GM19193 (cell line): Measurements from ENCODE around the gene ARID1A.

Source experiments
- POLR2A ChIP-seq: IDR thresholded peaks from 4 replicates; pipeline ENCODE4 v1.6.1; 2011; ENCODE audit not compliant: insufficient read depth, insufficient read length; ENCODE audit errors: extremely low read depth

Gene ARID1A

DNA sequence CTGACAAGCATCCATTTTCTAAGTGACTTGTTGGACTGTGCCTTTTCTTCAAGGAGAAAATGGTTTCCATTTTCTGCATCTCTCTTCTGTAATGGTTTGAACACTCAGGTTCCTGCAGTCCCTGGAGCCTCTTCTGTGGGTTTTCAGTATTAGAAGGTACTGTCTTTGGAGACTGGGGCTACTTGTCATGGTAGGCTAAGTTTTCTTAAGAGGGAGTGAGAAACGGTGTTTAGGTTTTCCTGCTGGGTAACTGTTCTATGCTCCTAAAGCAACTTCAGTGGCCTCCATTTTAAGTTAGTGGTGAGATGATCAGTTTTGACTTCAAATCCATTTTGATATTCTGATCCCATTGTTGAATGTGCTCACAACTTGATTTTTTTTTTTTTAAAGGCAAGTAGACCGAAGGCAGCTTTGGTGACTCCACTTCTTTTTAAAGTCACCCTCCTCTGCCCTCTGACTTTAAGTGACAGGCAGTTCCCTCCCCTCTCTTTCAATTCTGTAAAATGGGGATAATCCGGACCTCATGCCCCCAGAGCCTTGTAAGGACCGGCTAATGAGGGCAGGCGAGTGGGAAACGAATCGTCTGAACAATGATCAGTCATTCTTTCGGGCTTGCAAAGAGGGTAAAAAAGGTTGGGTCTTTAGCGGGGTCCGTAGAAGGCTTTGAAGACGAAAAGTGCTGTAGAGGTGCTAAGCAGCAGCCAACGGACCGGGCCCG lies 1.0 kb upstream of the ARID1A start:
- TF ChIP-seq POLR2A: no peak

DNA sequence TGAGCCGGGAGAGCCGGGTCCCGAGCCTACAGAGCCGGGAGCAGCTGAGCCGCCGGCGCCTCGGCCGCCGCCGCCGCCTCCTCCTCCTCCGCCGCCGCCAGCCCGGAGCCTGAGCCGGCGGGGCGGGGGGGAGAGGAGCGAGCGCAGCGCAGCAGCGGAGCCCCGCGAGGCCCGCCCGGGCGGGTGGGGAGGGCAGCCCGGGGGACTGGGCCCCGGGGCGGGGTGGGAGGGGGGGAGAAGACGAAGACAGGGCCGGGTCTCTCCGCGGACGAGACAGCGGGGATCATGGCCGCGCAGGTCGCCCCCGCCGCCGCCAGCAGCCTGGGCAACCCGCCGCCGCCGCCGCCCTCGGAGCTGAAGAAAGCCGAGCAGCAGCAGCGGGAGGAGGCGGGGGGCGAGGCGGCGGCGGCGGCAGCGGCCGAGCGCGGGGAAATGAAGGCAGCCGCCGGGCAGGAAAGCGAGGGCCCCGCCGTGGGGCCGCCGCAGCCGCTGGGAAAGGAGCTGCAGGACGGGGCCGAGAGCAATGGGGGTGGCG lies 371 bp downstream of the ARID1A start:
- peak; percentile 2 for TF ChIP-seq POLR2A

DNA sequence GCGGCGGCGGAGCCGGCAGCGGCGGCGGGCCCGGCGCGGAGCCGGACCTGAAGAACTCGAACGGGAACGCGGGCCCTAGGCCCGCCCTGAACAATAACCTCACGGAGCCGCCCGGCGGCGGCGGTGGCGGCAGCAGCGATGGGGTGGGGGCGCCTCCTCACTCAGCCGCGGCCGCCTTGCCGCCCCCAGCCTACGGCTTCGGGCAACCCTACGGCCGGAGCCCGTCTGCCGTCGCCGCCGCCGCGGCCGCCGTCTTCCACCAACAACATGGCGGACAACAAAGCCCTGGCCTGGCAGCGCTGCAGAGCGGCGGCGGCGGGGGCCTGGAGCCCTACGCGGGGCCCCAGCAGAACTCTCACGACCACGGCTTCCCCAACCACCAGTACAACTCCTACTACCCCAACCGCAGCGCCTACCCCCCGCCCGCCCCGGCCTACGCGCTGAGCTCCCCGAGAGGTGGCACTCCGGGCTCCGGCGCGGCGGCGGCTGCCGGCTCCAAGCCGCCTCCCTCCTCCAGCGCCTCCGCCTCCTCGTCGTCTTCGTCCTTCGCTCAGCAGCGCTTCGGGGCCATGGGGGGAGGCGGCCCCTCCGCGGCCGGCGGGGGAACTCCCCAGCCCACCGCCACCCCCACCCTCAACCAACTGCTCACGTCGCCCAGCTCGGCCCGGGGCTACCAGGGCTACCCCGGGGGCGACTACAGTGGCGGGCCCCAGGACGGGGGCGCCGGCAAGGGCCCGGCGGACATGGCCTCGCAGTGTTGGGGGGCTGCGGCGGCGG lies 1.0 kb downstream of the ARID1A start:
- TF ChIP-seq POLR2A: peak; percentile 40

DNA sequence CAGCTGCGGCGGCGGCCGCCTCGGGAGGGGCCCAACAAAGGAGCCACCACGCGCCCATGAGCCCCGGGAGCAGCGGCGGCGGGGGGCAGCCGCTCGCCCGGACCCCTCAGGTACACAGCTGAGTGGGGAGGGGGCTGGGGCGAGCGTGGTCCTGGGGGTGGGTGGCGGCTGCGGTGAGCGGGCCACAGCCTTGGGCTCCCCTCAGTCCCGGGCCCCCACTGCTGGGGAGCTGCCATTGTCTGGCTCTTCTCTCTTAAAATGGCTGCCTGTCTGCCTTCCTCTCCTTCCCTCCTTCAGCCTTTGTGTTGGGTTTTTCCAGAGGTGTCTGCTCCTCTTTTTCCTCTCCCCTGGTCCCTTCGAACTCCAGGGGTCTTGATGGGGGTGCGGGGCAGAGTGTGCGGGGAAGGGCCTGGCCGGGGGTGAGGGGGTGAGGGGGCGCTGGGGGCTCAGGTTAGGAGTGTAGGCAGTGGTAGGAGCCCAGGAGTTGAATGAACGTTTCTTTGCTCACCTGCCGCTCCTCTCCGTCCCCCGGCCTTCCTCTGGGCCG lies 1.7 kb downstream of the ARID1A start:
- TF ChIP-seq POLR2A: peak; percentile 4

DNA sequence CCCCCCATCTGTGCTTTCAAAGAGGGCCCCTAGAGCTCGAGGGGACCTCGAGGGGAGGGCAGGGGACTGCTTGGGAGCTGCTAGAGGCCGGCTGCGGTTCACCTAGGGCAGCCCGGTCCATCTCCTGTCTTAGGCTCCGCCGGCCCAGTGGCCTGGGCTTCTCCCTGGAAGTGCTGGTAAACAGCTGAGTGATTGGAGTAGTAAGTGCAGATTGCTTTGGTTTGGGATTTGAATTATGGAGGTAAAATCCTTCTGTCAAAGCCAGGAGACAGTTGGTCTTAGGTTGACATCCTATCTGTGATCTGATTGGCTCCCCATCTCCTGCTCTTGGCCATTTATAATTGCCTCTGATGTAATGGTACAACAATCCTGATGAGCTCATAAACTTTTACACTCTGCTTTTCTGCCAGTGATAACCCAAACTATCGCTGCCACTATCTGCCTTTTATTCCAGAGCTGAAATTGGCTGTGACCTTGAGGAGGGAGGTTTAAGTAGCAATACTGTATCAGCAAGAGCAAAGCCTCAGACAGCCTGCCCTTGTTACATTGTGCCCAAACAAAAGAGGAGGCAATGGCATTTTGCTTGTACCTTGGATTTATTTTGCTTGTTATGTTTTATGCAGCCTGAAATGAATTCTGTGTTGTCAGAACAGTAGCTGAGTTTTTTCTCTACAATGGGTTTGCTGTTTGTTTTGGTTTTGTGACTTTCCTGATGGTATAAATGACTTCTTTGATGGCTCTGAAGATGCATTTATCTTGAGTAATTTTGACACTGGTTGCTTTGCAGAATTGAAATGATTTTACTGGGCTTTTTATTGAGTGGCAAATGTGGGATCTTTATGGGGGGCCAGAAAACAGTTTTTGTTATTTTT lies 2.4 kb downstream of the ARID1A start:
- peak; percentile 48 for TF ChIP-seq POLR2A

DNA sequence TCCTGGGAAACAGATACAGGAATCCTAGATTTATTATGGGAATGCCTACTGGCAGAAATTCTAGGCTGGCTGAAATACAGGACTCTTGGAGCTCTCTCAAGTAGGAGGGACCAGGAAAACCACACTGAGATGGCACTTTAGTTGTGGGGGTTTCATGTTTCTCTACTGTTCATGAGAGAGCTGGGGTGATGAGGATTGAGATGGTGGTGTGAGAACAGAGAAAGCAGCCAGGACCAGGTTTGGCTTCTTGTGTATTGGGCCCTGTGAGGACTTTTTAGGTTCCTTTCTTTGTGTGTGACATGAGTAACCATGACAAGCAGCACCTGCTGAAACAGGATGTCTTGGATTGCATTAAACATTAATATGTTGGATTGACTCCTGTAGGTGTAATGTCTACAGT lies 4.9 kb downstream of the ARID1A start:
- no peak for TF ChIP-seq POLR2A

DNA sequence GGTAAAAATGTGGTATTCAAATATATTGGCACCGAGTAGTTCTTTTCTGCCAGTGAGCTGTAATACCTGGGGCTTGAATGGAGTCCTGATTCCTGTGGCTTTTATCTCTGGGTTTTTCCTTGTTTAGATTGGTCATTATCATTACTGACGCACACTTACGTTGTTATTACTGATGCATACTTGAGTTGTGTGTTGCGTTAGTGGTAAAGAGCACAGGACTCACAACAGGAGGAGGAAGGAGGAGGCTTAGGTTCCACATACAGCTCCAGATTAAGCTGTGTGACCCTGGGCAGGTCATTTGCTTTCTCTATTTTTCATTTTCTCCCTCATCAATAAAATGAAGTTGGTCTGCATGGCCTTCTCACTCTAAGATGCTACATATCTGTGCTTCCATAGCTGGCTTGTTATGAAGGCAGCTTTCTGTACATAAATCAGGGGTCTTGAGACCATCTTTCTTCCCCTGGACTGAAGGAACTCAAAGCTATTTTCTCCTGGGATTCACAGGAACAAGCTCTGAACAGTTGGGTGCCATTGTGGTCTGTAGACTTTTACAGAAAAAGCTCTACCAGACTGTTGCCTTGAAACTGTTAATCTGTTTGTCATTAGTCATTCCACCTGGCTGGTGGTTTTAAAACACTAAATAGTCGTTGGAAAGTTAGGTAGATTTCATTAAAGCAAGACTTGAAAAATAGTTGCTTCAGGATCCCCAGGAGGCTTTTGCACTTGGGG lies 5.6 kb downstream of the ARID1A start:
- TF ChIP-seq POLR2A: no peak

DNA sequence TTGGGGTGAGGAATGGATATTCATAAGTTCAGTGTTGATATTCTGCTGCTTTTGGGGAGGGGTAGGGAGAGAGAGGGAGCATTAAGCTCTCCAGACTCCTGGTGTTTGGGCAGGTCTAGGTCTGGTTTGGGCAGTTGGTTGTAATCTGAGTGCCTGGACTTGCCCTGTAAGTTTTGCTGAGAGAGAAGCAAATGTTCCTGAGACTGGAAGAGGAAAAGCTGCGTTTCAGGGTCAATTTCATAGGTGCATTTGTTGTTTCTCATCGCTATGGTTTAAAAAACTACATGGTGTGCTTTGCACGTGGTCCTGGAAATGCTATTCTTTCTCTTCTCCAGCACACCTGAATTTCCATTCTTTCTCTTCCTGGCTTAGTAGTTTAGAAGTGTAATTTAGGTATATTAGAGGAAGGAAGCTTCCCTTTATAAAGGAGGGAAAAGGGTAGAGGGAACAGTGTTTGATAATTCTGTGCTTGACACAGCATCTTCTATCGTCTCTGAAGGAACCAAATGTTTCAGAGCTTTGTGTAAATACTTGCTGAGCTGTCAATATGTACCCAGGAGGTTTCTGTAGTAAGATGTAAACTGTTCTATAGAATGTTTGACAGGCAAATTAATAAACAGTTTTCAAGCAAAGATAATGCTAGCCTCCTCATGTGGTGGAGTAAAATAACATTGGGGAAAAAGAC lies 6.3 kb downstream of the ARID1A start:
- no peak for TF ChIP-seq POLR2A

DNA sequence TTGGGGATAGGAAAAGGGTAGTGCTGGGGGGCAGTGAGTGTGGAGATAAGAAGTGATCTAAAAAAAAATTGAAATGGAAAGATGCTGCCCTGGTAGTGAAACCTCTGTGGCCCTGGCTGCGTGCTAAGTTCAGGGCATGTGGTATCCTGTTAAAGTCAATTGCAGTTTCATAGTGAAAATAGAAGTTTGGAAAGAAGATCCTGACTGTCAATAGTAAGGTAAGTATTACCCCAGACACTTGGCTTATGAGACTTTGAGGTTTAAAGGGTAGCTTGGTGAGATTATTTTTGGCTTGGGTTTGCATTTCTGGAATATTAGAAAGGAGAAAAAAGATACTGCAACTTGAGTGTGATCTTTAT lies 6.8 kb downstream of the ARID1A start:
- no peak for TF ChIP-seq POLR2A

DNA sequence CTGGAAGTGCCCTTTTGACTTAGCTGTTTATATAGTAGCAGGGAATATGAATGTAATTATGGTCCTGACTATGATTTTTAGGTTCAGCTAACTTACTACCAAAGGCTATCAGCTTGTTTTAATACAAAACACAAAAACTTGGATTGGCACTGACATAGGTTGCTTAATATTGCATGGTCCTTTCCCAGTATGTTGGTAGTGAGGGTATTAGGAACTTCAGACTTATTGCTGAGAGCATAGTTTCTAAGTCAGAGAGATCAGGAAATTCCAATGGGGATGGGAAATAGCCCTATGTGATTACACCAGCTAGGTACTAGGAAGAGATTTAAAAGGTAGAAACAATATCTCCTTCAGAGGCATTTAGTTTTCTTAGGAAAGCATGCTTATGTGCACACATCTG lies 7.7 kb downstream of the ARID1A start:
- no peak for TF ChIP-seq POLR2A

DNA sequence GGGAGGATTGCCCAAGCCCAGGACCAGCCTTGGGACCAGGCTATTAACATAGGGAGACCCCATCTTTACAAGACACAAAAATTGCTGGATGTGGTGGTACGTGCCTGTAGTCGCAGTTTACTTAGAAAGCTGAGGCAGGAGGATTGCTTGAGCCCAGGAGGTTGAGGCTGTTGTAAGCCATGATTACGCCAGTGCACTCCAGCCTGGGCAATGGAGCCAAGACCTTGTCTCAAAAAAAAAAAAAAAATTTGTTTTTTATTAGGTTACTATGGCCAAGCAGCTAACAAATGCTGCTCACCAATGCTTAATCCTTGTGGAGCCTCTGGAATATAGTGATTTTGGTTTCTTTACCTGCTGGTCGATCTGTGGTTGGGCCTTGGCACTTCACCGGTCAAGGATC lies 8.8 kb downstream of the ARID1A start:
- TF ChIP-seq POLR2A: no peak

DNA sequence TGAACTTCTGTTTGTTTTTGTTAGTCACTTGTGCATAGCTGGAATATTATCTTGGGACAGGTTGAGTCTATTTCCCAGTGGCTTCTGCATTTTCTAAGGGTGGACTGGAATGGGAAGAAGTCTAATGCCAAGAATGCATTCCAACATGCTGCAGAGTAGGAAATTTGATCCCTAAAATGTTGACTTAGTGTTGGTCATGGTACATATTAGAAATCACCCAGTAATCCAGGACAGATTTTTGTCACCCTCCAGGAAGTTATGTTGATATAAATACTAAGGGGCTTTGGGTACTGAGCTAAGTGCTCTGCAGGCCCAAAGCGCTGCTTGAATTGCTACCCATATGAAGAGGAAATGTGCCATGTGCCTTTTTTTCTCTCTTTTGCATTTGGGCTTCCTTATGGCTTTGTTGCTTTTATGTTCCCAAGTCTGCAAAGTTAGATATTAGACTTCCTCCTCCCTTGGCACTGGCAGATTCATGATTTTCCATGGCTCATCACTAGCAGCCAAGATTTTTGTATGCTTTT lies 10.0 kb downstream of the ARID1A start:
- TF ChIP-seq POLR2A: no peak

DNA sequence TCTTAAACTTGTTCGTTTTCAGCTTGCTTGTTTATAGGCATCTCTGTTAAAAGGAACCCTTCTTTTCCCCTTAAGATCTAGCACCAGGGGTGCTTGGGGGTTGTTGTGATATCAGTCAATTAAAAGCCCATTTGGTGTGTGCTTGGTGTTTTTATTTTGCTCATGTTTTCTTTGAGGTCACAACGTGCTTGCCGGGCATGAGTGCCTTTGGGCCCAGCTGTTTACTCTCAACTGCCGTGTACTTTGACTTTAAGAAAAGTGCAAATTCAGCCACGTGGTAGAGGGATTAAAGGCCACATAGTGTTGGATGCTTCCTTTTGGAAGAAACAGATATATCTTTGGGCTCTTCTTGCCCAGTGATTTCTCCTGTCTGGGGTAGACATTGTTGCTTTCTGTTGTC lies 10.5 kb downstream of the ARID1A start:
- TF ChIP-seq POLR2A: no peak

DNA sequence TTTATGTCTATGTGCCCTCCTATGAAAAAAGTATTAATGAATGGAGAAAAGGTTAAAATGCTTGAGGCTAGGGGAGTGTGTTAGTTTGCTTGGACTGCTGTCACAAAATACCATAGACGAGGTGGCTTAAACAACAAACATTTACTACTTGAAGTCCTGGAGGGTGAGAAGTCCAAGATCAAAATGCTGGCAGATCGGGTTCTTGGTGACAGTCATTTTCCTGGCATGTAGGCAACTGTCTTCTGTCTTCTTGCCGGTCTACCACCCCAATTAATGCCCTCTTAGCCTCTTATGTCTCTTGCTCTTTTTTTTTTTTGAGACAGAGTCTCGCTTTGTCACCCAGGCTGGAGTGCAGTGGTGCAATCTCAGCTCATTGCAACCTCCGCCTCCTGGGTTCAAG lies 15.0 kb downstream of the ARID1A start:
- no peak for TF ChIP-seq POLR2A

DNA sequence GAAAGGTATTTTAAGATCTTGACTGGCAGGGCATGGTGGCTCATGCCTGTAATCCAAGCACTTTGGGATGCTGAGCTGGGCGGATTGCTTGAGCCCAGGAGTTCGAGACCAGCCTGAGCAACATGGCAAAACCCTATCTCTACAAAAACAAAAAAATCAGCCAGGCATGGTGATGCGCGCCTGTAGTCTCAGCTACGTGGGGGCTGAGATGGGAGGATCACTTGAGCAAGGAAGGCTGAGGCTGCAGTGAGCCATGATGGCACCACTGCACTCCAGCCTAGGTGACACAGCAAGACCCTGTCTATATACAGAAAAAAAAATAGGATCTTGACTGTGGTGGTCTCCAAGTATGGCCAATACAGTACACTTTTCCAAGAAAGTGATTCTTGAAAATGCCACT lies 16.0 kb downstream of the ARID1A start:
- TF ChIP-seq POLR2A: no peak
